Measurements from ENCODE around the gene TLR9. TPM values are rescaled to one million over a fixed set of nuclear protein-coding genes. Genes with fewer than 3 reads are reported as not detected.

Gene TLR9
- total RNA-seq, 1 experiment from 2014 or later, result not detected

- Histone ChIP-seq H2BK12ac (ENCODE audit: insufficient read length, low read depth, low read length) (no peak overlapping the region), H2AFZ (ENCODE audit: low read length) (no peak overlapping the region), H3T11ph (ENCODE audit: low read length) (no peak overlapping the region), H3K4me1 (ENCODE audit: insufficient read depth, low read length) (no peaks in the 10 kb centered on the region; the same call in 1 of the 2 replicates), H4K5ac (ENCODE audit: insufficient read length, low read depth, low read length) (no peak overlapping the region), H3K4me2 (ENCODE audit: insufficient read depth, insufficient read length, low read length) (no peak overlapping the region), H3K14ac (ENCODE audit: insufficient read depth, low read length) (no peak overlapping the region), H2AK5ac (ENCODE audit: insufficient read length, low read length) (no peak overlapping the region), H2BK20ac (ENCODE audit: low read depth, low read length, poor library complexity, severe bottlenecking) (no peak overlapping the region), H3K18ac (ENCODE audit: insufficient read length, low read depth, low read length) (no peak overlapping the region), H4K91ac (ENCODE audit: insufficient read length, low read depth, low read length) (no peak overlapping the region), H4K8ac (replicated peaks; ENCODE audit: insufficient read length, low read depth, low read length) (no peak overlapping the region), H3K27me3 (ENCODE audit: insufficient read depth, low read length) (no peaks in the 10 kb centered on the region), H3K27ac (ENCODE audit: insufficient read length, low read depth, low read length) (no peak overlapping the region), H2BK5ac (ENCODE audit: insufficient read length, low read length) (no peak overlapping the region), H3K23me2 (ENCODE audit: insufficient read length, low read depth, low read length, poor library complexity, severe bottlenecking) (no peaks in the 10 kb centered on the region), H3K9ac (ENCODE audit: extremely low read depth, insufficient read length, low read length) (no peak overlapping the region), H3K4ac (ENCODE audit: low read depth, low read length) (no peak overlapping the region), H3K56ac (ENCODE audit: insufficient read length, low read depth, low read length) (no peak overlapping the region), H2BK120ac (ENCODE audit: low read depth, low read length, poor library complexity, severe bottlenecking) (no peak overlapping the region), H2BK15ac (ENCODE audit: low read depth, low read length) (no peak overlapping the region), H3K9me3 (ENCODE audit: control insufficient read depth, low read depth, low read length) (no peaks in the 10 kb centered on the region), H3K23ac (ENCODE audit: insufficient read length, low read depth, low read length) (no peak overlapping the region), H3K79me1 (ENCODE audit: insufficient read depth, low read depth, low read length, poor library complexity, severe bottlenecking) (no peaks in the 10 kb centered on the region), H4K20me1 (ENCODE audit: control insufficient read depth, insufficient read depth, insufficient read length) (peaks cover 3% of the 10 kb centered on the region), H3K79me2 (ENCODE audit: insufficient read depth, low read length) (no peaks in the 10 kb centered on the region)
- H3K36me3 Mint-ChIP-seq (ENCODE audit: insufficient read depth in 1 of 3, low read depth in 3 of 3), result peaks cover 0 to under 1% (median 0%) of the 10 kb centered on the region in 3 experiments; a peak in 1 of 7 replicates
- peak; percentile 24 for DNase-seq
- H3K9me3 Mint-ChIP-seq, result no peaks in the 10 kb centered on the region; a peak in 2 of 5 replicates
- TF ChIP-seq, protein P1, sequence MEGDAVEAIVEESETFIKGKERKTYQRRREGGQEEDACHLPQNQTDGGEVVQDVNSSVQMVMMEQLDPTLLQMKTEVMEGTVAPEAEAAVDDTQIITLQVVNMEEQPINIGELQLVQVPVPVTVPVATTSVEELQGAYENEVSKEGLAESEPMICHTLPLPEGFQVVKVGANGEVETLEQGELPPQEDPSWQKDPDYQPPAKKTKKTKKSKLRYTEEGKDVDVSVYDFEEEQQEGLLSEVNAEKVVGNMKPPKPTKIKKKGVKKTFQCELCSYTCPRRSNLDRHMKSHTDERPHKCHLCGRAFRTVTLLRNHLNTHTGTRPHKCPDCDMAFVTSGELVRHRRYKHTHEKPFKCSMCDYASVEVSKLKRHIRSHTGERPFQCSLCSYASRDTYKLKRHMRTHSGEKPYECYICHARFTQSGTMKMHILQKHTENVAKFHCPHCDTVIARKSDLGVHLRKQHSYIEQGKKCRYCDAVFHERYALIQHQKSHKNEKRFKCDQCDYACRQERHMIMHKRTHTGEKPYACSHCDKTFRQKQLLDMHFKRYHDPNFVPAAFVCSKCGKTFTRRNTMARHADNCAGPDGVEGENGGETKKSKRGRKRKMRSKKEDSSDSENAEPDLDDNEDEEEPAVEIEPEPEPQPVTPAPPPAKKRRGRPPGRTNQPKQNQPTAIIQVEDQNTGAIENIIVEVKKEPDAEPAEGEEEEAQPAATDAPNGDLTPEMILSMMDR (conservative IDR thresholded peaks at IDR 0.05), result no peak
- no CpG with 5 or more reads among the region's 34 CpGs for WGBS (ENCODE audit: extremely low coverage, insufficient read length, low lambda C conversion rate)
- H3K27ac Mint-ChIP-seq, result no peak overlapping the region
- peaks cover 3 to 24% of the 10 kb centered on the region in 2 experiments for H3K4me1 Mint-ChIP-seq
- H3K4me3 Mint-ChIP-seq, result no peak overlapping the region
- no peaks in the 10 kb centered on the region; the same call in none of the 2 replicates for H3K27me3 Mint-ChIP-seq (ENCODE audit: low read depth)
These were observed 3.7 kb downstream of the TLR9 start for GRCh38 chr3:52221563-52222318.
